ELR (cell line): ENCODE data around the gene HMBS.
"Not testable (repeated sequence)": the region's sequence is repeated elsewhere in the genome, so short reads cannot be mapped to it uniquely, and the experiment has no call there.

Experiments used
- DNase-seq: peaks from one replicate; pipeline ENCODE4 v3.0.0-alpha.2; 2015; ENCODE audit warnings: low read depth

HMBS gene

GRCh38 chr11:119084663-119085436 is at the start of gene HMBS:
TSS of gene HMBS (plus strand) at chr11:119084881. CDS start at chr11:119085034, 153 bp downstream.
- DNase-seq = peak; percentile 96

GRCh38 chr11:119038884-119039283 is 45.8 kb upstream of the HMBS start:
- DNase-seq = no peak

GRCh38 chr11:119039471-119039870 is 45.2 kb upstream of the HMBS start:
- DNase-seq = not testable (repeated sequence)

- DNase-seq = no peak
Measured at GRCh38 chr11:119041821-119042514, 42.7 kb upstream of the HMBS start.

- no peak for DNase-seq
Measured at GRCh38 chr11:119042927-119043326, 41.8 kb upstream of the HMBS start.

GRCh38 chr11:119044708-119045107 is 40.0 kb upstream of the HMBS start:
- no peak for DNase-seq

GRCh38 chr11:119046489-119046888 is 38.2 kb upstream of the HMBS start:
- no peak for DNase-seq

- no peak for DNase-seq
Measured at GRCh38 chr11:119047205-119047604, 37.5 kb upstream of the HMBS start.

GRCh38 chr11:119048644-119049043 is 36.0 kb upstream of the HMBS start:
- DNase-seq = no peak

GRCh38 chr11:119049081-119049480 is 35.6 kb upstream of the HMBS start:
- no peak for DNase-seq

- DNase-seq = no peak
Measured at GRCh38 chr11:119051440-119052162, 33.1 kb upstream of the HMBS start.

GRCh38 chr11:119052163-119052814 is 32.4 kb upstream of the HMBS start:
- no peak for DNase-seq

- DNase-seq = no peak
Measured at GRCh38 chr11:119054418-119054817, 30.3 kb upstream of the HMBS start.

GRCh38 chr11:119055901-119056300 is 28.8 kb upstream of the HMBS start:
- peak; percentile 58 for DNase-seq

GRCh38 chr11:119056421-119056999 is 28.2 kb upstream of the HMBS start:
- peak; percentile 27 for DNase-seq

GRCh38 chr11:119057000-119057769 is 27.5 kb upstream of the HMBS start, which contains the start of gene HYOU1:
TSS of gene HYOU1 (minus strand) at chr11:119057205. CDS start at chr11:119056160, 1,045 bp downstream.
- peak; percentile 98 for DNase-seq

- not testable (repeated sequence) for DNase-seq
Measured at GRCh38 chr11:119059128-119059527, 25.6 kb upstream of the HMBS start.

GRCh38 chr11:119061256-119061655 is 23.4 kb upstream of the HMBS start:
- no peak for DNase-seq

- DNase-seq = peak; percentile 44
Measured at GRCh38 chr11:119062779-119063178, 21.9 kb upstream of the HMBS start.

GRCh38 chr11:119065369-119065768 is 19.3 kb upstream of the HMBS start:
- peak; percentile 65 for DNase-seq
